DND-41 (cell line): ENCODE measurements around the gene TRAF2.

Experiments
- CTCF ChIP-seq: IDR thresholded peaks from 2 replicates; pipeline ENCODE4 v1.5.1; 2012; ENCODE audit warnings: borderline replicate concordance, low read length, moderate library complexity, mild to moderate bottlenecking; ENCODE audit not compliant: poor library complexity, severe bottlenecking; ENCODE audit errors: extremely low read depth
- EZH2 ChIP-seq: IDR thresholded peaks from 3 replicates; pipeline ENCODE4 v1.6.1; 2012; ENCODE audit warnings: borderline replicate concordance, low read depth, mild to moderate bottlenecking, moderate library complexity, low read length, inconsistent platforms; ENCODE audit not compliant: severe bottlenecking

GRCh38 chr9:136942112-136942880 is 56.0 kb downstream of the TRAF2 start:
- TF ChIP-seq CTCF (no peak), EZH2 (no peak)
